ENCODE data around the gene AUTS2. TPM values are rescaled to one million over a fixed set of nuclear protein-coding genes. Genes with fewer than 3 reads are reported as not detected.

Gene AUTS2
- total and polyA plus RNA-seq, 2 of the 8 experiments (the other 6 are each of a cell fraction or from before 2014, with no cell fraction given): 25.9 to 101 TPM

DNA sequence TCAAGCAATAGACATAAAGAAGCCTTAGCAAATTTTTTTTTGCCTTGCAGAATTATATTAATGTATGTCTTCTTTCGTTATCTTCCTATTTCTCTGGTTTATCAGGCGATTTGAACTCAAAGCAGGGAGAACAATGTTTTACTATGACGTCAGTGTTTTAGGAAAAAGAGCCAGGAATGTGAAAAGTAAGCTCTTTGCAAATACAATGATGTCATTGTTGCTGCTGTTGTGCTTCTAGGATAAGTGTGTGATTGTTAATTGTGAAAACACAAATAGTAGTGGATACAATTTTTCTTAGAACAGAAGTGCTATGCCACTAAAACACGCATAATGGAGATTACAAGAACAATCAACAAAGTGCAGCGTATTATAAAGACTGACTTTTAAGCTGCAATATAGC lies 9.5 kb upstream of the AUTS2 start (continued):
- TF ChIP-seq BCL11A (IDR thresholded peaks at IDR 0.05; ENCODE audit: low read depth in 2 of 2, low read length in 2 of 2): no peak
- no peak for TF ChIP-seq SP4 (IDR thresholded peaks at IDR 0.05; ENCODE audit: low read length)
- no peak for TF ChIP-seq E2F6 (IDR thresholded peaks at IDR 0.05)
- TF ChIP-seq SRF (IDR thresholded peaks at IDR 0.05; ENCODE audit: low read depth, low read length): no peak
- no peak for TF ChIP-seq HDAC2 (IDR thresholded peaks at IDR 0.05; ENCODE audit: borderline replicate concordance in 1 of 2, low read depth in 2 of 2, low read length in 2 of 2)
